Neuron (in vitro differentiated cells): ENCODE results near the gene APOL4.
"Not testable (repeated sequence)": the region's sequence is repeated elsewhere in the genome, so short reads cannot be mapped to it uniquely, and the experiment has no call there.

Source experiments
- H2AFZ ChIP-seq: one replicate; pipeline ENCODE4 v1.6.1; 2013; ENCODE audit warnings: low read depth, mild to moderate bottlenecking, inconsistent platforms, low read length, moderate library complexity
- H3K27me3 ChIP-seq: one replicate; pipeline ENCODE4 v1.6.1; 2013; ENCODE audit warnings: low read length; ENCODE audit not compliant: insufficient read depth
- H3K36me3 ChIP-seq: one replicate; pipeline ENCODE4 v1.6.1; 2013; ENCODE audit warnings: low read length; ENCODE audit not compliant: insufficient read depth
- H3K4me1 ChIP-seq: one replicate; pipeline ENCODE4 v1.6.1; 2013; ENCODE audit warnings: low read length; ENCODE audit not compliant: insufficient read depth
- H3K4me3 ChIP-seq: 2 replicates; pipeline ENCODE4 v1.5.1; 2013; ENCODE audit warnings: mild to moderate bottlenecking, low read length, moderate library complexity
- H3K9me3 ChIP-seq: one replicate; pipeline ENCODE4 v1.6.1; 2013; ENCODE audit warnings: low read length

APOL4 gene

DNA sequence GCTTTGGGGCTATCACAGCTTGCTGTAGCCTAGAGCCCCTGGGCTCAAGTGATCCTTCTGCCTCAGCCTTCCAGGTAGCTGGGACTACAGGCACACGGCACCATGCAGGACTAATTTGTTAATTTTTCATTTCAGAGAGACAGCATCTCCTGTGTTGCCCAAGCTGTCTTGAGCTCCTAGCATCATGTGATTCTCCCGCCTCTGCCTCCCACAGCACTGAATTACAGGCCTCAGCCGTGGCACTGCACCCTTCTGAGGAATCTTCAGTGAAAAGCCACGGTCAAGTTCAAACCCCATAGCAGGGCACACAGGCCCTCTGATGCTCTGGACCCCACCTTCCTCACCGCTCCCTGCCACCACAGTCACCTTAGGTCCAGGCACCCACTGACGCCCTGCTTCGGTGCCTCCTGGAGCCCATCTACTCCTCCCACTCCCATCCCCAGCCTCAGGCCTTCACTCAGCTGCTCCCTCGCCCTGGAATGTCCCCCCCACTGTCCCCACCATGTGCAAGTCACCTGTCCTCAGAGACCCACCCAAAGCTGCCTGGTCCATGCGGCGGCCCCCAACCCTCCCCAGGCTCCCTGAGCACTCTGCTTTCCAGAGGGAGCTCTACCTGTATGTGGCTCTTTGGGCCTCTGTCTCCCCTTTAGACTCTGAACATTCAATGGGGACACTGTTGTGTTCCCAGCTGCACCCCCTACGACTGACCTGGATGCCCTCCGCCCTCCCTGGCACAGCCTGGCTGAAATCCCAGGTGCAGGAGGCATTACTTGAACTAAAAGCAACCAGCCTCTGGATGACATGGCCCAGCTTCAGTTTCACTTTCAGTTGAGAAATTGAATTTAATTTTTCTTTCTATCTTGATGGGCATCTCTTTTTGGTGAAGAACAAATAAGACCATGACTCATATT, 36.1 kb upstream of the APOL4 start:
- Histone ChIP-seq H3K4me3 (no peak overlapping the region), H2AFZ (no peak overlapping the region), H3K9me3 (no peaks in the 10 kb centered on the region), H3K36me3 (peaks cover 2% of the 10 kb centered on the region), H3K4me1 (peaks cover 13% of the 10 kb centered on the region), H3K27me3 (no peaks in the 10 kb centered on the region)

DNA sequence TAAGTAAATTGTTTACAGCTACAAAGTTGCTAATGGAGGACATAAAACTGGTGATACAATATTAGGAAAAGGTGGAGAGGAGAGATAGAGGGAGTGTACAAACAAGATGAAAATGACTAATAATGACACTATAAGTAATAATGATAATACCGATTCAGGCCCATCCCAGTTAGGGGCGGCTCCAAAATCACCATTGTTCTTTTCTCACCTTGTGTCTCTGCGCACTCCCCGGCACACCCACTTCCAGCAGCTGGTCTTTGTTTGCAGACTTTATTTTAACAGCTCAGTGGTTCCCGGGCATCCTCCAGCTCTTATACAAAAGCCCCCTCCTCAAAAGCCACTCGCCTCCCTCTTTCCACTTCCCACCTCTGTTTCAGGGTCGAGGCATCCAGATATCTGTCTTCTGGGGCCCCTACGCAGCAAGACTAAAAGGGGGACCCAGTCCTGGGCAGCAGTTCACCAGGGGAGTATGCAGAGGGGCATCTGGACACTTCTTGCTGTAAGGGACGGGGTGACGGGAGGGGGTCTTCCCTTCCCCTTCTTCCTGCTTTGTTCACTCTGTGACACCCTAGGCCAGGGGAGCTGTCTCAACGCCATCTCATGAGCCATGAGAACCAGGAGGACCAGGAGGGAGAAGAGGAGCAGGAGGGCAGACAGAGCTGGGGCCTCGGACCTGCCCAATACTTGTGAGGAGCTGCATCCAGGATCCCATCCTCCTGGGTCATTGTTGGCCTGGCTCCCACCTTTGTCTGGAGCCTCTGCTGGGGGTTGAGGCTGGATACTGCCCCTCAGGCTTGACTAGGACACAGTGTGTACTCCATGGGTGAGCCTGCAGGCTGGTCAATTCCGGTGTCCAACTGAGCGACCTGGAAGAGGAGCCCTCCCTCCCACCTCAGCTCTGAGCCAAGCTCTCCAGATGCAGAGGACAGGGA, 35.0 kb upstream of the APOL4 start:
- Histone ChIP-seq H3K4me3 (no peak overlapping the region), H3K4me1 (peaks cover 13% of the 10 kb centered on the region)

DNA sequence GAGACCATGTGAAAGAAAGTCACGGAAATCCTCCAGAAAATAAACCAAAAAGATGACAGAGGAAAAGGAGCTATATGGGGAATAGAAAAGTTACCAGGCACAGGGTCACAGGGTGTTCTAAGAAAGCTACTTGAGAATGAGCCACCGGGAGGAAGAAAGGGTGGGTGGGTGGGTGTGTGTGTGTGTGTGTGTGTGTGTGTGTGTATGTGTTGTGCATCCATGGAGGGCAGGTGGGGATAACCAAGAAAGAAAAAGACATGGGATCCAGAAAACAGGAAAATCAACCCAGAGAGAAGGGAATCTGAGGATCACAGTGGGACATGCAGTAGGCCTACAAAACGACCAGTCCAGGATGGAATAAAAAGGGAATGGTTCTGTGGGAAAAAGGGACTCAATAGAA, 34.0 kb upstream of the APOL4 start:
- no peak overlapping the region for H2AFZ ChIP-seq
- peaks cover 13% of the 10 kb centered on the region for H3K4me1 ChIP-seq
- H3K4me3 ChIP-seq, result no peak overlapping the region
- H3K27me3 ChIP-seq, result no peaks in the 10 kb centered on the region
- no peaks in the 10 kb centered on the region for H3K9me3 ChIP-seq
- peaks cover 10% of the 10 kb centered on the region for H3K36me3 ChIP-seq

More for the DNA sequence above, 35.0 kb upstream of the APOL4 start:
- no peaks in the 10 kb centered on the region for H3K27me3 ChIP-seq
- H3K36me3 ChIP-seq, result peaks cover 3% of the 10 kb centered on the region
- H3K9me3 ChIP-seq, result no peaks in the 10 kb centered on the region
- no peak overlapping the region for H2AFZ ChIP-seq

DNA sequence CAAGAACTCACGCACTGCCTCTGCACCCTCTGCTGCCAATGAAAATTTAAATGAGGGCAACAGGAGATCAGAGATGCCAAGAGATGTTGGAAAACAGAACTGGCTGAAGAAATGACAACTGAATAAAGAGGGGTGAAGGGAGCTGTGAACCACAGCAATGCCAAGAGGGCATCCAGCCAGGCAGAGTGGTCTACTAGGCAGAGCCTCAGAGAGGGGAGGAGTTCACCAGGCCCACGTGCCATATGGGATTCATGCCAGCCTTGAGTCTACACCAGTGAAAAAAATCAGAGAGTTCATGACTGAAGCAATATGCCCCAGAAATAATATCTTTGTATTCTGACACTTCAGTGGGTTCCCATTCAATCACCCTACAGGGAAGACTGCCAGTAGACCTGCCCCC, 33.3 kb upstream of the APOL4 start:
- Histone ChIP-seq H3K27me3 (no peaks in the 10 kb centered on the region), H3K4me1 (peaks cover 13% of the 10 kb centered on the region), H2AFZ (no peak overlapping the region), H3K4me3 (no peak overlapping the region), H3K9me3 (no peaks in the 10 kb centered on the region), H3K36me3 (peaks cover 12% of the 10 kb centered on the region)

DNA sequence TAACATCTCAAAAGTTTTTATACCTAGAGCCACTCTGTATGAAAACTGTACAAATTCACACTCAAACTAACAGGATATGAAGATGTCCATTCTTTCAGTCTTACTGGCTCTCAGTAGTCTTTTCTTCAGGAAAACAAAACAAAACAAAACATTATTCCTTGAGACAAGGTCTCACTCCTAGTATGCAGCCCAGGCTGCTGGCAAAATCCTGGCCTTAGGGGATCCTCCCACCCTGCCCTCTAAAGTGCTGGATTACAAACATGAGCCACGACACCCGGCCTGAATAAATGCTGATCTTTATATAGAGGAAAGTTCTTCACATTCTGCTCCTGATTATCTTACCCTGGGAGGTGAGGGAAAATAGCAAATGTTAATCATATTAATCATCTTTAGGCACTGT, 32.6 kb upstream of the APOL4 start:
- Histone ChIP-seq H3K9me3 (no peaks in the 10 kb centered on the region), H3K4me3 (no peak overlapping the region), H3K36me3 (peaks cover 12% of the 10 kb centered on the region), H3K4me1 (peaks cover 9% of the 10 kb centered on the region), H3K27me3 (no peaks in the 10 kb centered on the region), H2AFZ (no peak overlapping the region)

DNA sequence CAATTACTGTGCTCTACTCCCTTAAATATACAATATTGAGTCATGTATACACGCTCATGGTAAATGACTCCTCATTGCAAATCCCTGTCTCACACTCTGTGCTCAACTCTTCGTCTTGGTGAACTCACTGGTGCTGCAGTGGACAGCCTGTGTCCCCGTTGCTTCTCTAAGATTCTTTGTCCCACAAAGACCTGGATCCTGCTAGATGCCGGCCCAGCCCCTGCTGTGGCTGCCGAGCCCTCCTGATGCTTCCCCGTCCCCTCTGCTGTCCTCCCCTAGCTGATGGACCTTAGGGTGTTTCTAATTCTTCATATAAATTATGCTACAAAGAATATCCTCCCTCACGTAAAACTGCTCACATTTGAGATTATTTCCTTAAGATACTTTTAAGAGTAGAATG, 32.2 kb upstream of the APOL4 start:
- H2AFZ ChIP-seq, result no peak overlapping the region
- H3K27me3 ChIP-seq, result no peaks in the 10 kb centered on the region
- H3K36me3 ChIP-seq, result peaks cover 12% of the 10 kb centered on the region
- no peaks in the 10 kb centered on the region for H3K9me3 ChIP-seq
- H3K4me1 ChIP-seq, result peaks cover 6% of the 10 kb centered on the region
- no peak overlapping the region for H3K4me3 ChIP-seq

DNA sequence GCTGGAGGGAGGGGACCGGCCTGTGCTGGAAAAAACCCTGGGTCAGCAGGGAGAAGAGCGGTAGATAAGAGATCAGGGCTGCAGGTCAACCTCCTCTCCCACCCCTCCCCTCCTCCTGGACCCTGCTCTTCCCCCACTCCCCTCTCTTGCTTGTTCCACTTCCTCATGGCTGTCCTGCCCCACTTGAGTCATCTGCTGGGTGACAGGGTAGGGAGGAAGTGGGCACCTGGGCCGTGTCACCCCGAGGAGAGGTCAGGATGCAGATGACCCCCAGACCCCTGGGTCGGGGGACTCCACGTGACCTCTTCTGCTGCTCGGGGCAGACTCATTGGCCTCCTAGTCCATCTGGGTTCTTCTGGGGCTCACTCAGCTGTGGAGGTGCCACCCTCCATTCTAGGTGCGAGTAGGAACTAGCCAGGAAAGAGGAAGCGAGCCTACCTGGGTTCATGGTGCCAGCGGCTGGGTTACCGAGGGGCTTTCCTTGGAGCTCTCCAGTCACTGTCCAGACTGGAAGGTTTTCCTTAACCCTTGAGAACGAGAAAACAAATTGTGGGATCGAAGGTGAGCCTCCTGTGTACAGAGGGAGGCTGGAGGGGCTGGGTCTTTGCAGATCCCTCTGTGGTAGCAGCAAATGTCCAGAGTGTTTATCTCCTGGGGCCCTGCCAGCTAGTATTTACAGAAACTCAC, 31.2 kb upstream of the APOL4 start:
- no peaks in the 10 kb centered on the region for H3K27me3 ChIP-seq
- H3K4me3 ChIP-seq, result no peak overlapping the region
- H3K4me1 ChIP-seq, result no peaks in the 10 kb centered on the region
- H2AFZ ChIP-seq, result no peak overlapping the region
- H3K9me3 ChIP-seq, result no peaks in the 10 kb centered on the region
- H3K36me3 ChIP-seq, result peaks cover 14% of the 10 kb centered on the region

DNA sequence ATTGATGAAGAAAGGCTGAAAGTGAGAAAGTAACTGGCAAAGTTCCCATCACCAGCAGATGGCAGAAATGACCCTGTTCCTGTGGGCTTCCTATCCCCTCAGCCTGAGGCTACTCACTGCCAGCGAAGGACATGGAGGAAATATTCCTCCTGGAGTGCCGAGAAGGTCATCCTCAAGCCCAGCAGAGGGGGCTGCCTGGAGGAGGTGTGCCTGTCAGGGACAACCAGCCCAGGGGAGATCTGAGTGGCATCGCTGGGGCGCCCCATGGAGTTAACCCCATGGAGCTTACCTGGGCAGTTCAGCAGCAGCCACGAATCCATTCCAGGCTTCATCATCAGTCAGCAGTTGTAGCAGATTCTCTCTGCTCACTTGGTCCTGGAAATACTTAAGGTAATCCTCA, 29.4 kb upstream of the APOL4 start:
- not testable (repeated sequence) for H2AFZ ChIP-seq, H3K4me1 ChIP-seq, H3K4me3 ChIP-seq, H3K9me3 ChIP-seq, H3K27me3 ChIP-seq
- peaks cover 20% of the 10 kb centered on the region for H3K36me3 ChIP-seq

DNA sequence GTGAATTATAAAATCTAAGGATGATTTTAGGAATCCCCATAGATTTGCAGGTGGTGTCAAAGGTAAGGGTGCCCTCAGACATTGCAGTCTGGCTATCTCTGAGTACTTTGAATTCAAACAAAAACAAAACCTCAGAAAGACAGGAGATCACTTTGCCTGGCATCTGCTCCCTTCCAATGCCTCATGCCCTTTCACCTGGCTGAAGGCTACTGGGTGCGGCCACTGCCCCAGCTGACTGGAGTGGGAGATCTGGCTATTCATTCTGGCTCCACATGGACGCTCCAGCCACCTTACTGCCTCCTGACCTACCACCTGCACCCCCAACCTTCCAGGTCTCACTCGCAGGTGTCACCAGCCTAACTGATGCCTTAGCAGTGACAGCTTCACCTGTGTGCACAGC, 28.0 kb upstream of the APOL4 start:
- not testable (repeated sequence) for H3K9me3 ChIP-seq, H2AFZ ChIP-seq, H3K27me3 ChIP-seq, H3K4me1 ChIP-seq, H3K4me3 ChIP-seq
- H3K36me3 ChIP-seq, result peaks cover 18% of the 10 kb centered on the region

DNA sequence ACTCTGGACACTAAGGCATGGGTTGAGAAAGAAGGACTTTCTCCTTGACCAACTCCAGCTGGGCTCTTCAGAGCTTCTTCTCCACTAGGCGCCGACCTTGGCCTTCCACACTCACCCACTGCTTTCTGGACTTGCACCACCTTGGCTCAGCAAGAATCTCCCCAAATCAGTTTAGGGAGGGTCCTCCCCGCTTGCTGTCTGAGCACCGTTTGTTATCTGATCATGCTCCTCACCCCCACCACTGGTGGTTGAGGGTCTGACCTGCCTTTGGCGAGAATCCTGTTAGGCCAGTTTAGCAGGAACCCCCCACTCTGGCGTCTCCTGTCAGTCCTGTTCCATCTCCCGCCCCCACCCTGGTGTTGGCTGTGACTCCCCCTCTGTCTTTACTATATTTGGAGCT, 27.3 kb upstream of the APOL4 start:
- H3K9me3 ChIP-seq, result no peaks in the 10 kb centered on the region
- no peaks in the 10 kb centered on the region for H3K27me3 ChIP-seq
- H2AFZ ChIP-seq, result no peak overlapping the region
- no peak overlapping the region for H3K4me3 ChIP-seq
- H3K36me3 ChIP-seq, result peaks cover 18% of the 10 kb centered on the region
- no peaks in the 10 kb centered on the region for H3K4me1 ChIP-seq

DNA sequence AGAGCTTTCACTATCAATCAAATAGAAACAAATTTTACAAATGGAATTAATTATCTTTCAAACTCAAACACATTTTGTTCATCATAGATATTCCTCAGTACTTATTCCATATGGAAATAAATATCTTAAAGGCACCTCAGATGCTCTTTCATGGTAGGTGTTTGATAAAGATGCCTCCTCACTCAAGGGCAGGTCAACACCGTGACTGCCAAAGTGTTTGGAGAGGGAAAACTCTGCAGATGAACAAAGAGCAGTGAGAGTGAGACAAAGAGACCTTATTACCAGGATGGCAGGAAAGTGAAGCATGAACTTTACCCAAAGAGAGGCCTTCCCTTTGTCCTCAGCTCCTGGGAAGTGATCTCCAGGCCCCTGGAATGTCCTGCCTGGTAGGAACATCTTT, 26.8 kb upstream of the APOL4 start:
- not testable (repeated sequence) for H3K27me3 ChIP-seq, H3K4me3 ChIP-seq, H2AFZ ChIP-seq, H3K9me3 ChIP-seq, H3K4me1 ChIP-seq
- peaks cover 18% of the 10 kb centered on the region for H3K36me3 ChIP-seq

DNA sequence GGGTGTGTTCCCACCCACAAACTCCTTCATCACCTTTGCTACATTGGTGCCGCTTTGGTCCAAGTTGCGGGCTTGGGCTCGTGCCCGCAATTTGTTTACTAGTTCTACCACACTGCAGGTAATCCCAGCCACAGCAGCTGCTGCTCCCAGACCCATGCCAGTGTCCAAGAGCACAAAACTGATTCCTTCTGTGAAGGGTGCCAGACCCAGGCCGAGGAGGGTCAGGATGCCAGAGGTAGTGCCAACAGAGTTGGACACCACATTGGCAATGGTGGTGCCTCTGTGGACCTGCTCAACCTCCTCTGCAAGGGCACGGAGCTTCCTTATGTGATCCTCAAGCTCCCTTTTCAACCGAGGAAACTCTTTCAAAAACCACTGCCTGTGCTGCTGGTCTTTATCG, 26.2 kb upstream of the APOL4 start:
- Histone ChIP-seq H3K4me3 (no peak overlapping the region), H3K9me3 (no peaks in the 10 kb centered on the region), H3K36me3 (peaks cover 18% of the 10 kb centered on the region), H3K27me3 (no peaks in the 10 kb centered on the region), H3K4me1 (no peaks in the 10 kb centered on the region), H2AFZ (no peak overlapping the region)

DNA sequence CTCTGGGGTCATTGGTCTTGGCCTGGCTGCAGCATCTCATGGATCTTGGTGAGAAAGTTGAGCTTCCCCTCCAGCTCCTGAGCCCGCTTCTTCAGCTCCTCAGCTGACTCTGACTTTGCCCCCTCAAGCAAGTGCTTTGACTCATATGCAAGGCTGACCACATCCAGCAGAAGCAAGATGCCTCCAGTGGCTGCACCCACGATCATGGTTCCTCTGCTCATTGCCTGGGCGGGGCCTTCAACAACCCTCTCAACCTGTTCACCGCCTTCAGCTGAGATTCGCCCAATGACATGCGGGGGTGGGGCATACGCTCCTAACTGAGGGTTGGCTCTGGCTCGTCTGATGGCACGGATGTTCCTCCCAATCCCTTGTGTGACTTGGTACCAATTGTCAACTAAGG, 25.8 kb upstream of the APOL4 start:
- H3K27me3 ChIP-seq, result no peaks in the 10 kb centered on the region
- H3K36me3 ChIP-seq, result peaks cover 18% of the 10 kb centered on the region
- no peak overlapping the region for H3K4me3 ChIP-seq
- H3K4me1 ChIP-seq, result no peaks in the 10 kb centered on the region
- no peaks in the 10 kb centered on the region for H3K9me3 ChIP-seq
- H2AFZ ChIP-seq, result no peak overlapping the region
